ENCODE measurements around the gene ELK4.
A peak's percentile ranks its signal among the peaks of the same experiment; 100 is the strongest.

The ELK4 gene

DNA sequence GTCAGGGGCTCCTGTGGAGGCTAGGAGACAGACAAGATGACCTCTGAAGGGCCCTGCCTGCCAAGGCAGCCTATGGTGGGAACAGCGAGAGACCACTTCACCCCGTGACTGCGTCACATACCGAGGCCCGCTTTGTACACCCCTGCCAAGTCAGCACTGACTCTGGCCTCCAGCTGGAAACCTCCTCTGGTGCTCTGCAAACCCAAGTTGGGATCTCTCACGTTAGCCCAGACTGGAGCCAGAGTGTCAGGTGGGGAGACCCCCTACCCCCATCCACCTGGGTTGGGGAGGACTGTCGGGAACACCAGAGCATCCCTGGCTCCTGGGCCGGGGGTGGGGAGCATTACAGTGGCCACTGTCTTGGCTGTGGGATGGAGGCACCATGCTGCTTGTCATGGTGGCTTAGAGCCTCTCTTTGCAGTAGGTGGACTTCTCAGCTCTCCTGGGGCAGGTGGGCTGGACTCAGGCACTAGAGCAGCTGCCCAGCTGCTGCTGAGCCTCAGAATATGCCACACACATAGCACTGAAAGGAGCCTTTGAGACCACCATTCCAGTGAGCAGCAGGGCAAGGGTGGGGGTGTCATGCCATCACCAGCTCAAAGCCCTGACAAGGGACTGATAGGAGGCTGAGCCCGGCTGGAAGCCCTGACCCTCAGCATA is 50.4 kb downstream of the ELK4 start:
- DNase-seq (ENCODE audit: low read depth) = no peak

DNA sequence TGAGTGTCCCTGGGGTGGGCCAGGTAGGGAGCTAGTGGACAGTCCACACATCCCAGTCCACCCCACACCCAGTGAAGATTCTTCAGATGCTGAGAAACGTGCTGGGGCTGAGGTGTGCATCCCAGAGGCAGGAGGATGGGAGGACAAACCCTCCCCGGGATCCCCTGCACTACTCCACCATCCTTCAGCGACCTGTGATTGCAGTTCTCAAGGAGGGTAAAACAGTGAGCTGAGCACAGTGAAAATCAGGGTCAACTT is 51.0 kb downstream of the ELK4 start:
- DNase-seq (ENCODE audit: low read depth) = no peak

DNA sequence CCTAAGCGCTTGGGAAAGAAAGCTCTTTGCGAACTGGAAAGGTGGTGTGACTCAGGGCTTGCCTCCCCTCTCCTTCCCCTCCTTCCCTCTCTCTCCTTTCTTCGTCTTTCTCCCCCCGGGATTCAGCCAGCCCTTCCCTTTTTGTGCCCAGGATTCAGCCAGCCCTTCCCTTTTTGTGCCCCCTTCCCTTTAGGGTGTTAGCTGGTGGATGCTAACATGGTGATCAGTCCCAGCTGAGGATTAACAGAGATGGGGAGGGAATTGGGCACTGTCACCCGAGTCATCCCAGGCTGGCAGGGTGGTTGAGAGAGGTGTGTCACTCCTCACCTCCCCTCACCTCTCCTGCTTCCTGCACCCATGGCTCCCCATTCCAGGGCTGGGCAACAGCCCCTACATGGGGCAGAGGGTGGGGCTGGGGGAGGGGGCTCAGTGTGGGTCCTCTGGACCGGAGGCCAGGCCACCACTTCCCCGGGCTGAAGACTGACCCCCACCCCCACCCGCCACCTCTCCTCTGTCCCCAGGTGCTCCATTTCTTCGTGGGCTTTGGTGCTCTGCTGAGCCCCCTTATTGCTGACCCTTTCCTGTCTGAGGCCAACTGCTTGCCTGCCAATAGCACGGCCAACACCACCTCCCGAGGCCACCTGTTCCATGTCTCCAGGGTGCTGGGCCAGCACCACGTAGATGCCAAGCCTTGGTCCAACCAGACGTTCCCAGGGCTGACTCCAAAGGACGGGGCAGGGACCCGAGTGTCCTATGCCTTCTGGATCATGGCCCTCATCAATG is 51.5 kb downstream of the ELK4 start:
- no peak for DNase-seq (ENCODE audit: low read depth)

DNA sequence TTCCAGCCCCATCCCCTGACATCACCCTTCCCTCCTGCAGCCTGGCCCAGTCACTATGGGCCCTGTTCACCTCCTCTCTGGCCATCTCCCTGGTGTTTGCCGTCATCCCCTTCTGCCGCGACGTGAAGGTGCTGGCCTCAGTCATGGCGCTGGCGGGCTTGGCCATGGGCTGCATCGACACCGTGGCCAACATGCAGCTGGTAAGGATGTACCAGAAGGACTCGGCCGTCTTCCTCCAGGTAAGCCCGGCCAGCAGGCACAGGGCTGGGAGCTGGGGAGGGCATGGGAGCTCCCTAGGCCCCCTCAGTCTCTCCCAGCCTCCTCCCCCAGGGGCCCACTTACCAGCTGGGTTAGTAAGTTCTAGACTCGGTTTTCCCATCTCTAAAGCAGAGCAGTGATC is 52.1 kb downstream of the ELK4 start:
- no peak for DNase-seq (ENCODE audit: low read depth)

DNA sequence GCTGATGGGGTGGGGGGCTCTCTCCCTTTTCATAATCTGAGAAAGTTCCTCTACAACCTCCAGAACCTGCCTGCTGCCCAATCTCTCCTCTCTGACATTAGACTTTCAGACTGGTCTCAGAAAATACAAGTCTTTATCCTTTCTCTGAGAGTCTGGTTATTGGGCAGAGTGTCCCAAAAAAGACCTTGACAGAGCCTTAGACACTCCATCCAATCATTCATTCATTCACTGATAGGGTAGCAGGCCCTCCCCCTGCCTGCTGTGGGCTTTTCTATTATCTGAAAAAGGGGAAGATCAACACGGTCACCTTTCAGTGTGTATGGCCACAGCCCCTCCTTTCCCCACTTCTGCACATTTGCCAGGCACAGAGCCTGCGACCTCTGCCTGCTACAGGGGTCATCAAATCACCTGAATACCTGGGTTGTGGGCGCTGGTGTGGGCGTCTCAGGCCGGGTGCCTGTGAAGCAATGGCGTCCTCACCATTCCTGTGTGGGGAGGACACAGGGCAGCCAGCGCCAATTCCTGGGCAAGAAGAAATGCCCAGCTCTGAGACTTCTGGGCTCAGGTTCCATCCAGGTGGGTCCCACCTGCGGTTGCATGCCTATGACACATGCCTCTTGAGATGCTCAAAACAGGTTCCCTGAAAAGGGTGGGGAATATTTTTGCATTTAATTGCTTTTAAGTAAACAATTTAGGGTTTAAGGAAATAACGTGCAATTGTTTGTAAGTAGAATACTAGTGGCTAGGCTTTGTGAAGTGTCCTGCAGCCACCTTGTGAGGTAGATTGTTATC is 52.8 kb downstream of the ELK4 start:
- DNase-seq (ENCODE audit: low read depth) = no peak

DNA sequence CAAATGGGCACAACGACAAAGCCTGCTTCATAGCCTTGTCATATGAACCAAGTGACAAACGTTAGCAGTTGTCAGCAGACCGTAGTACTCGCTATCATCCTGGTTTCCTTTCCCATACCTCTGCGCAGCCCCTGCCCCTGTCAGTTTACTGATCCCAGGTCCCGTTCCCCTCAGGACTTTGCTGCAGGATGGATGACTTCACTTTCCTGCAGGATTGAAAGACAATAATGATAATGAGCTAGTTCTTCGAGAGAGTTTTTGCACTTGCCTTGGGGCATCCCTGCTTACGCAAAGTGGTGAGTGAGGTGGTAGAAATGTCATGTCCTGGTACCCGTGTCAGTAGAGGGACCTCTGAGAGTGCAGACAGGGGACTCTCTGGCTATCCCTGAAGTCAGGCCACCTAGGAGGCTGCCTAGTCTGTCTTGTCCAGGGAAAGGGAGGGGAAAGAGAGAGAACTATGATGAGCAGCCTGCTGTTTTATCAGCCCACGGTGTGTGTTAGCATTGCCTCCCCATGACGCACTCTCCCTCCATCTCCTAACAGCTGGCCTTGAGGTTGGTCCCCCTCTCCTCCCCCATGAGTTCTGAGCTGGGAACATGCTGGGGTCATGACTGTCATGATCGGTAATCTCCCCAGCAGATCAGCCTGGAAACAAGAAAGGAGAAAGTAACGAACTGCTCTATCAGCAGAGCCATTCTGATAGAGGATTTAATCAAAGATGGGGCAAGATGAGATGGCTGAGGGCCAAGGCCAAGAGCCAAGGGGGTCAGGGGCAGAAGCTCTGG is 53.7 kb downstream of the ELK4 start:
- no peak for DNase-seq (ENCODE audit: low read depth)

DNA sequence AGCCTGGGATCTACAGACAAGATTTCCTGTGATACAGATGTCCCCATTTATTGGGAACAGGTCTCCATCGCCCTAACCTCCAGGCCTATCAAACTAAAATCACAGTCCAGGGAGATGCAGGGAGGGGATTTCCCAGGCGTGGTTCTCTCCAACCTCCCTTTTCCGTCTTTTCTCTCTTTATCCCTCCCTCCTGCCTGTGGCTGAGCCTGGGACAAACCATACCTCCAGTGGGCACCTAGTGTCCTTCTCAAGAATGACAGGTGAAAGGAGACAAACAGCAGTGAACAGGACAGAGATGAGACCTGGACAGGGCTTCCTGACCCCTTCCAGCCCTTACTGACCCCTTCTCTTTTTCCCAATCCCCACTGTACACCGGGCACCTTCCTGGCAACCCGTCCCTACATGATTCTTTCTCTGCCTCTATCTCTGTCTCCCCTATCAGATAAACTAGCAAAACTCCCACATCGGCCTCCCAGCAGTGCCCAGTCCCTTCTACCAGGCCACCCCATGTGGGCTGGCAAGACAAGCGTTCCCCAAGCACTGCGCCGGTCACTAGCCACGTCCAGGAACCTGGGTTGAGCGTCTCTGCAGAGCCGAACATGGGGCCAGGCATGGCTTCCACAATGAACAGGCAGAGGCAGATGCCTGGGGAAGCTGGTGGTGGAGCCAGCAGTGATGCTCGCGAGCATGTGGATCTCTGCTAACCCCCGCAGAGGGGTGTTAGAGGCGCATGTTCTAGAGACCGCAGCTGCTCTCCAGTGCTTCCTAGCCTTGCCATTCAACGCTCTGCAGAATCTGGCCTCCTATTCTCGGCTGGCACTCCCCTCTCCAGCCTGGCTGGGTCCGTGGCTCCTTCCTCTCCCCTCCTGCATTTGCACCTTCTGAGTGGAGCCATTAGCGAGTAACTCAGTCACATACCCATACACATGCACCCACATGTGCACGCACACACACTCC is 54.7 kb downstream of the ELK4 start:
- no peak for DNase-seq (ENCODE audit: low read depth)

DNA sequence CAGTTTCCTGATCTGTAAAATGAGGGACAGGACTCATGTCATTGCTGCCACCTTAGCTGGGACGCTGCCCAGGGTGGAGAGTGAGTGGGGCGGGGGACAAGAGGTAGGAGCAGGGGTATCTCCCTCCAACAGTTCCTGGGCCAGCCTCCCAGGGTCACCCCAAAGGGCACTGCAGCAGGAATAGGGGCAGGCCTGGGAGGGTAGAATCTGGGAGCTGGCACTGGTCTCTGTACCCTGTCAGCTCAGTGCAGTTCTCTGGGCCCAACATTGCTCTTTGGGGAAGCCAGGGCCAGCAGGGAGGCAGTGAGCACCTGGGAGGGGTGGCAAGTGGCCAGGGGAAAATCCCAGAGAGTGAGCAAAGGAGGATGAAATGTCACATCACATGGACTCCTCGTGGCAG is 55.8 kb downstream of the ELK4 start:
- DNase-seq (ENCODE audit: low read depth) = no peak

DNA sequence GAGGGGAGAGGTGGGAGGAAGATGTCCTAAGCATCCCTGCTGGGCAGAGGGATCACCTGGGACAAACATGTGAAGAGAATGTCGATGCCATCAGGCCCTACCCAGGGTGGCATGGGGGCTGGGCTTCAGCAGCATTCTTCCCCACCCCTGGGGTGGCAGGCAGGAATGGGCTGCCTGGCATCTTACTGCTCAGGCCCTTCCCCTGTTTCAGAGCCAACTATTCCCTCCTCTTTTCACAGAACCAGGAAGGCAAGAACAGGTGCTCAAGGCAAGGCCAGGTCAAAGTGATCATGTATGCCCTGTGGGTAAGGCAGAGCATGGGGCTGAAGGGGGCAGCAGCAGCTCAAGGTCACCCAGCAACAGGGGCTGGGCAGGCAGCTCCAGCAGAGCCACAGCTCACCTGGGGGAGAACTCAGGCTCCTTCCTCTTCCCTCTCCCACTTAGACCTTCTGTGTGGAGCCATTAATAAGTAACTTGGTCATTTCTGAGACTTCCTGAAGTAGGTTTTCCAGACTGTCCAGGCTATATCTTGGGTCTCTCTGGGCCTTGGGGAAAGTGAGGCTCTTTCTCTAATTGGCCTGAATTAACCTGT is 56.4 kb downstream of the ELK4 start:
- no peak for DNase-seq (ENCODE audit: low read depth)

DNA sequence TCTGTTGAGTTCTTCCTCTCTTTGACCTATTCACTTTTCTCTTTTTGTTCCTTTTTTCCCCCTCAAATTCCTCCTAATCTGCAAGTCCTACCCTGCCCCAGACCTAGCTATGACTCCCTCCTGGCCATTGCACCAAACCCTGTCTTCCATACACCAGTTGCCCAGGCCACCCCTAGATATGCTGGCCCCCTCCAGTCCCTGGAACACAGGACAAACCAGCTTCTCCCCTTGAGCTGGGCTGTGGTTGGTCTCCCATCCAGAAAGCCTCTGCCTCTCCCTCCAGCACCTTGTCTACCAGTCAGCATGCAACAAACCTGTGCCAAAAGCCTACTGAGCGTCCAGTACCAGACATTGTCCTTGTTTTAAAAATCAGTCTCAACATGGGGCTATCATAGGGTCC is 59.4 kb downstream of the ELK4 start:
- DNase-seq (ENCODE audit: low read depth) = no peak

DNA sequence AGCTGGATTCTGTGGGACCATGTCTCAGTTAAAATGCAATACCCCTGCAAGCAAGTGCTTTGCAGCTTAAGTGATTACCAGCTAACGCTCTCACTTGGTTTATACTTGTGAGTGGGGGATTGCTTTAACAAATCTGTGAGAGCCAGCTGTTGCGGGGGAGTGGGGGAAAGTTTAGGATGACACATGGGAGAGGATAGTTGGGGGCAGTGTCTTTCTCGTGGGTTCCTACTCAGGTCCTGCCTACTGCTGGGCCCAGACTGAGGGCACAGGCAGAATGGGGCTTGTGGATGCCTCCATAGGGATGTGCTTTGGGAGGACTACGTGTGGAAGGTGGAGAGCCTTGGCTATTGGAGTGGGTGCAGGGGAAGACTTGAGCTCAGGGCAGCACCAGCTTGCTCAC is 60.1 kb downstream of the ELK4 start:
- DNase-seq (ENCODE audit: low read depth) = no peak

DNA sequence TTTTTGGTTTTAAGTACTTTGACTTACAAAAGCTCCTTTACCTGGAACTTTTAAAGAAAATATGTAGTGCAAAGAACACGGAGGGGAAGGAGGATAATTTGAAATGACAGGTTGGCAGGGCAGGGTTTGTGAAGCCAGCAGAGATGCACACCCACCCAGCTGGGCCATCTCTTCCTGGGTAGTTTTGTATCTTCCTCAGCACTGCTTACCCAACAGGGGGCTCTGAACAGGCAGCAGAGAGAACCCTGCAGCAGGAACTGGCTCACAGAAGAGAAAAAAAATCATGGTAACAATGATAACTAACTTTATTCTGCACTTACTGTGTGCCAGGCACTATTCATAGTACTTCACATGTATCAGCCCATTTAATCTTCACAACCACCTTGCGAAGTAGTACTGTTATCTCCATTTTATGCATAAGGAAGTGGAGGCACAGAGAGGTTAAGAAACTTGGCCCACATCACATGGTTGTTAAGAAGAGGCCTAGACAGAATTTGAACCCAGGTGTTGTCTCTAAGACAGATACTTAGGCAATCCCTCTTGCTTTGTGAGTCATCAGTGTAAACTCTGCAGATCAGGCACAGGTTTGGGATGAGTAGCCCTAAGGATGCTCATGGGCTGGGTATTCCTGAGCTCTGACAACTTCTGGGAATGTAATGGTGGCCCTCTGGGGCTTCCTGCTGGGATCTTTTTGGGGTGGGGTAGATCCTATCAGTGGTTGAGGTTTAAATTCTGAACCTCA is 60.8 kb downstream of the ELK4 start:
- DNase-seq (ENCODE audit: low read depth) = no peak

DNA sequence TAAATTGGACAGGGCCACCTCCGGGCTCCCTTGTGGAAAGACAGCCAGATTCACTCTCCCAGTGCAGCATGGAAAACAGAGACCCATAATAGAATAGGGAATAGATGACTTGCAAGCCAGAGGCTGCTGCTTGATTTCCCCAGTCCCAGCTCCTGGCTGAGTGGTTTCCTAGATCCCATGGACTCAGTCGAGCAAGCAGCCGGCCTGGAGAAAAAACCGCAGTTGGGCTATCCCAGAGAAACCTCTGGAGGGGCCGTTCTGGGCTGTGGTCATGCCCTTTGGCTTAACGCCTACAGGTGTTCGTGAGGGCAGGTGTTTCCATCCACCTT is 61.7 kb downstream of the ELK4 start:
- no peak for DNase-seq (ENCODE audit: low read depth)

DNA sequence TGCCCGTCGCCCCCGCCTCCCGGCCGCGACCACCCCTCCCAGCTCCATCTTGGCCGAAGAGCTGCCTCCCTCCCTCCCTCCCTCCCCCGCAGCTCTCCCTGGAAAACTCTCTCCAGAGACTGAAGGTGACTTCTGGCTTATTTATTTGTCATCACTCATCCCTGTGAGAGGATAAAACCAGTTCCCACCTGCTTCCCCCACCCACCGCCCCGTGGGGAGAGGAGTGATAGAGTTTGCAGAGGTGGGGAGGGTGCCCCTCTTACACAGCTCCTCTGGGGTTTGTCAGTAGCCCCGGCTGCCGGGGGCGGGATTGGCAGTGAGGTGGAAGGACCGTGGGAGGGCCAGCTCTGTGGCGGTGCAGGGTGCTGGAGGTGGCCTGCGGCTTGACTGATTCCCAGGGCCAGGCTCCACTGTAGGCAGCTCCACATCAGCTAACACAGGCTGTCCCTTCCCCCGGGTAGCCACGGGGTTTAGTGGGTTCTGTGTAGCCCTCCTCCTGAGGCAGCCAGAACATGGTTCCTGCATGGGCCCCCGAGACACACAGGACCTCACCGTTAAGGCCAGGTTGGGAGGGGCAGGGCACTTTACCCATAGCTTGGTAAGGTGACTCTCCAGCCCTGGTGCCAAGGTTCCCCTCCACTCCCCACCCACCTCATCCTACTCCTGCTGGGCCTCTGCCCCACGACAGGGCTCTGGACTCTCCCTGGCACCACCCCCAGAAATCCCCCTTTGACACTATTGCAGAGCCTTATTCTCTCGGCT is 62.2 kb downstream of the ELK4 start:
- no peak for DNase-seq (ENCODE audit: low read depth)

DNA sequence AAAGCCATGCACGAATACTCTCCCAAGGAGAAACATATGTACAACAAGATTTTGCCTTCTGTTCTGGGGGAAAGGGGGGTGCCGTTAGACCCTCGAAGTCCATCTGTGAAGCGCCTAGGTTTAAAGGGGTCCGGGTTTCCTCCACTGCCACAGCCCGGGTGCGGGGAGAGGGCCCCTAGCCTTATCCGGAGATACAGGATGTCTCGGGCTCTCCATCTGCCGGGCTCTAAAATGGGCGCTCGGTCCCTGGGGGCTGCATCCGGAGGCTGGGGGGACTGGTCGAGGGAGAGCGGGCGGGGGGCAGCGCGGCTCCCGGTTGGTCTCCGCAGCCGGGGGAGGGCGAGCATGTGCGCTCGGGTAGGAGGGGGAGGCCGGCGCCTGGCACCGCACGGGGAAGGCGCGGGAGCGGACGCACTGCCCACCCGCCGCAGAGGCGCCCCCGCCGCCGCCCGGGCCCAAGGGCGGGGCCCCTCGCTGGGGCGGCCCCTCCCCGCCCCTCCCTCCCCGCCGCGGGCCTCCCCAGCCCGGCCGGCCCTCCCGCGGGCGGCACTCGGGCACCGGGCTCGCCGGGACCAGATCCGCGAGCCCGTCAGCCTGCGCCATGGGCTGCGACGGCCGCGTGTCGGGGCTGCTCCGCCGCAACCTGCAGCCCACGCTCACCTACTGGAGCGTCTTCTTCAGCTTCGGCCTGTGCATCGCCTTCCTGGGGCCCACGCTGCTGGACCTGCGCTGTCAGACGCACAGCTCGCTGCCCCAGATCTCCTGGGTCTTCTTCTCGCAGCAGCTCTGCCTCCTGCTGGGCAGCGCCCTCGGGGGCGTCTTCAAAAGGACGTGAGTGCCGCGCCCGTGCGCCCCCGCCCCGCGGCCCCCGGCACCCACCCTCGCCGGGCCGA is 63.1 kb downstream of the ELK4 start:
- peak; percentile 21 for DNase-seq (ENCODE audit: low read depth)

DNA sequence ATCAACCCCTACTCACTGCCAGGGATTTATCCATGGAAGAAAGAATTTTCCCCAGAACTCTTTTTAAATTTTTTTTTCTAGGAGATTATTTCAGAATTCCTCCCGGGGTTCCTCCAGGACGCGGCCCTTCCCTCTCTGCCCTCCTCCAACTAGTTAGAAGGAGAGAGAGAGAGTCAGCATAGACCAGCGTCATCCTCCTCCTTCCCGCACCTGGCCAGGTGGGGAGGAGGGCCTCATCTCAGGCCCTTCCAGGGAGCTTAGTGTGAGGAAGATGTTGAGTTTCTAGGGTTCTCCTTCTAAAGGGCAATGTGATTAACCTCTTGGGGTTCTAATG is 63.7 kb downstream of the ELK4 start:
- no peak for DNase-seq (ENCODE audit: low read depth)

DNA sequence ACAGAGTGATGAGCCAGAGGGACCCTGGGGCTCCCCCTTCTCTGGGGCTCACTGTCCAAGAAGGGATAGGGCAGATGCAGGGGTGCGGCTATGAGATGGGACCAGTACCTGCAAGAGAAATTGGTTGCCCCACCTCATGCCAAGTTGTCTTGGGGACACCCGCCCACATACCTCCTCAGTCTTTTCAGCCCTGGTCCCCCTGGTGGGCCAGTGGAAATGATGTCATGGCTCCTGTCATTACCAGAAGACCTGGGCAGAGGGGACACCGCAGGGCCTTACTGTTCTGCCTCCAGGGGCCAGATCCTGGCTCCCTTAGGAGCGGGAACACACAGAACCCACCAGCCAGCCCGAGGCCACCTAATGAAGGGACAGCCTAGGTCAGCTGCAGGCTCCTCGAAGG is 64.1 kb downstream of the ELK4 start:
- DNase-seq (ENCODE audit: low read depth) = no peak

DNA sequence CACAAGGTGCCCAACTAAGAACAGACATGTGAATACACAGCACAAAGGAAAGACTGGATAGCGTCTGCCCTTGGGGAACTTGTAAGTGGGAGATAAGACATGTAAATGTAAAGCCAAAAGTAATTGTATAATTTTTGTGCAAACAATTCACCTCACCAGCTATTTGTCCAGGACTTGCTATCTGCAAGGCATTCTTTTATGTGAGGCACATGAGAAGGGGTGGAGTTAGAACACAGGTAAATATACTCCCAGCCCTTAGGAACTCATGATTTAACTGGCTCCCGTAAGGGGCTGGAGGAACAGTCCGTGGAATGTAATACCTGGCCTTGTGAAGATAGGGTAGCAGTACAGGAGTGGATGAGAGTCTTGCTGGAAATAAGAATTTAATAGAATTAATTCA is 66.0 kb downstream of the ELK4 start:
- no peak for DNase-seq (ENCODE audit: low read depth)

DNA sequence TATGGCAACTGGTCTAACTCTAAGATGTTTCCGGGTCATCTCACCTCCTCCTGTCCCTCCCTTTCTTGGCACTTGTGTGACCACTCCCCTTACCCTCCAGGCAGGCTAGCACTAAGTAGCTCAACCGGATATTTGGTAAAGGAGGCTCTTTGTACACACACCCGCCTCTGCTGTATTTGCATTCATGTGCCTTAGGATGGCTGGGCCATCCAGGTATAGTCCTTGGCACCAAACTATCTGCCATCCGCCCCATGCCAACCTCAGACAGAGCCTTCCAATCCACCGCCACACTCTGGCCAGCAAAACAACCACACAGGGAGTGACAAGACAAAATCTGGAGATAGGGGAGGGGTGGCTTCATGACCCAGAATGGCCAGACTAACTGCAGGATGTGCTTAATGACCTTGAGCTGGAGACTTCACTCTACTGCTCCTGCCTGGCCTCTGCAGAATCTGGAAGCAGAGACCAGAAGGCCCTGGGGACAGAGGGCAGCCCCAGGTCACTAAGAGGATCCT is 67.8 kb downstream of the ELK4 start:
- DNase-seq (ENCODE audit: low read depth) = no peak
